Lung (tissue), 12 donors: Measurements from ENCODE around the gene JUN. TPM values are rescaled to one million over a fixed set of nuclear protein-coding genes. Genes with fewer than 3 reads are reported as not detected.
A peak's percentile ranks its signal among the peaks of the same experiment; 100 is the strongest.

Experiments
- ATAC-seq: fragments of 200-7000 bp; cut with Tn5 transposase; one replicate; pipeline ENCODE4 v1.9.1; 2020; ENCODE audit warnings: moderate number of reproducible peaks; ENCODE audit not compliant: insufficient read depth, low FRiP score
- DNase-seq, 3 donors: peaks; one replicate each; pipeline ENCODE4 v3.0.0-alpha.2; 2013 to 2017
- H3K27ac ChIP-seq, 2 donors: one replicate each; pipeline ENCODE4 v1.5.1; 2013; ENCODE audit warnings: mild to moderate bottlenecking in 2 of 2, moderate library complexity in 2 of 2, control low read depth in 1 of 2, inconsistent platforms in 1 of 2, low read depth in 1 of 2, low read length in 1 of 2
- H3K27me3 ChIP-seq, 3 donors: one replicate each; pipeline ENCODE4 v1.5.1; 2013; ENCODE audit warnings: low read length in 2 of 3; ENCODE audit not compliant: control insufficient read depth in 3 of 3, insufficient read depth in 3 of 3
- H3K36me3 ChIP-seq, 4 donors: one replicate each; pipeline ENCODE4 v1.5.1; 2013; ENCODE audit warnings: low read length in 4 of 4, mild to moderate bottlenecking in 1 of 4, moderate library complexity in 1 of 4; ENCODE audit not compliant: control insufficient read depth in 4 of 4, insufficient read depth in 4 of 4
- H3K4me1 ChIP-seq, 5 donors: one replicate each; pipeline ENCODE4 v1.5.1; 2013; ENCODE audit warnings: low read length in 5 of 5, mild to moderate bottlenecking in 2 of 5, moderate library complexity in 1 of 5; ENCODE audit not compliant: control insufficient read depth in 5 of 5, insufficient read depth in 5 of 5
- H3K4me3 ChIP-seq: one replicate; pipeline ENCODE4 v1.5.1; 2013; ENCODE audit warnings: mild to moderate bottlenecking, control low read depth, moderate library complexity
- H3K9ac ChIP-seq, 2 donors: one replicate each; pipeline ENCODE4 v1.5.1; 2013; ENCODE audit warnings: low read length in 2 of 2, control low read depth in 1 of 2; ENCODE audit not compliant: insufficient read depth in 1 of 2
- H3K9me3 ChIP-seq, 4 donors: one replicate each; pipeline ENCODE4 v1.5.1; 2013; ENCODE audit warnings: low read length in 3 of 4, mild to moderate bottlenecking in 1 of 4, moderate library complexity in 1 of 4; ENCODE audit not compliant: control insufficient read depth in 4 of 4, insufficient read depth in 3 of 4
- WGBS, 2 donors: extraction: QIAGEN DNeasy Blood & Tissue Kit; methylation state at CpG; one replicate each; pipeline ENCODE4 v1.1.7; 2013; 5-methylcytosine and 5-hydroxymethylcytosine counted together
- polyA plus RNA-seq, 2 donors: library from polyadenylated mRNA; stranded (reverse); fragments of 200-250 nt; gene quantifications; one replicate each; pipeline ENCODE4 v1.2.1, GENCODE V29; 2013
- total RNA-seq, 2 donors: library from RNA; depleted of rRNA in 1 of 2; stranded (reverse); fragments of >200 nt in 1 of 2; gene quantifications; one replicate each; pipeline ENCODE4 v1.2.1, GENCODE V29; 2014 to 2021
- TF ChIP-seq, protein P1 (sequence below): IDR thresholded peaks from 2 replicates; pipeline ENCODE4 v1.5.1; 2012; ENCODE audit warnings: mild to moderate bottlenecking; ENCODE audit errors: control extremely low read depth, extremely low read depth
- donor health status: control.
- donor health status: control.
- donor health status: Bipolar disorder and iron deficiency.
- donor health status: healthy.
- donor health status: DM: yes; HTN: yes; CAD: no.

Gene JUN
- total and polyA plus RNA-seq, 4 donors, result 78.1 to 584 (median 142) TPM

GRCh38 chr1:58814251-58815068, 30.6 kb upstream of the JUN start:
- Histone ChIP-seq H3K4me3 (peak overlapping the region; percentile 8), H3K27me3 (no peaks in the 10 kb centered on the region), H3K4me1 (peaks cover 0 to 35% (median 10%) of the 10 kb centered on the region in 5 donors), H3K9ac (no peak overlapping the region), H3K36me3 (no peaks in the 10 kb centered on the region), H3K9me3 (no peaks in the 10 kb centered on the region), H3K27ac (peak overlapping the region; percentile 89 to 97)
- TF ChIP-seq, protein P1, sequence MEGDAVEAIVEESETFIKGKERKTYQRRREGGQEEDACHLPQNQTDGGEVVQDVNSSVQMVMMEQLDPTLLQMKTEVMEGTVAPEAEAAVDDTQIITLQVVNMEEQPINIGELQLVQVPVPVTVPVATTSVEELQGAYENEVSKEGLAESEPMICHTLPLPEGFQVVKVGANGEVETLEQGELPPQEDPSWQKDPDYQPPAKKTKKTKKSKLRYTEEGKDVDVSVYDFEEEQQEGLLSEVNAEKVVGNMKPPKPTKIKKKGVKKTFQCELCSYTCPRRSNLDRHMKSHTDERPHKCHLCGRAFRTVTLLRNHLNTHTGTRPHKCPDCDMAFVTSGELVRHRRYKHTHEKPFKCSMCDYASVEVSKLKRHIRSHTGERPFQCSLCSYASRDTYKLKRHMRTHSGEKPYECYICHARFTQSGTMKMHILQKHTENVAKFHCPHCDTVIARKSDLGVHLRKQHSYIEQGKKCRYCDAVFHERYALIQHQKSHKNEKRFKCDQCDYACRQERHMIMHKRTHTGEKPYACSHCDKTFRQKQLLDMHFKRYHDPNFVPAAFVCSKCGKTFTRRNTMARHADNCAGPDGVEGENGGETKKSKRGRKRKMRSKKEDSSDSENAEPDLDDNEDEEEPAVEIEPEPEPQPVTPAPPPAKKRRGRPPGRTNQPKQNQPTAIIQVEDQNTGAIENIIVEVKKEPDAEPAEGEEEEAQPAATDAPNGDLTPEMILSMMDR, result no peak
- peak; percentile 57 to 76 (median 74) for DNase-seq
- ATAC-seq, result peak; percentile 45
- 38 to 53% methylated on average over 42 to 45 of the region's 45 CpGs for WGBS, 2 donors

DNA sequence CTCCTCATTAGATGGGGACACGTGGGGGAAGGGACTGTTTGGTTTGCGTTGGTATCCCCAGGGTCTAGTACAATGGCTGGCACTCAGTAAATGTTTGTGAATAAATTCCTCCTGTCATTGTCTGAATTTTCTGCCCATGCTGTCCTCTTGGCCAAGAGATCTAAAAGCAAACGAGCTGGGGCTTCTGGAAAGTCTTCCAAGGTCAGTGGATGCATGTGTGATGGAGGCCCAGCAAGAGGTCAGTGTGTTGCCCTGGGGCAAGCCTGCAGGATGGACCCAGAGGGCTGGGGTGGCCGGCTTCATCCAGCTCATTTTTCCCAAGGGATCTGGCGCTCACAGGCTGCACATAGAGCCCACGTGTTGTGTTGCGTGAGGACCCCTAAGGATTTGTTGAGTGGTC, 30.0 kb upstream of the JUN start:
- Histone ChIP-seq H3K9me3 (no peaks in the 10 kb centered on the region), H3K36me3 (no peaks in the 10 kb centered on the region), H3K9ac (no peak overlapping the region), H3K4me3 (no peak overlapping the region), H3K27ac (peak overlapping the region; percentile 89 to 97), H3K27me3 (no peaks in the 10 kb centered on the region), H3K4me1 (peaks cover 0 to 34% (median 13%) of the 10 kb centered on the region in 5 donors)
- no peak for DNase-seq
- TF ChIP-seq, protein P1, result no peak
- no peak for ATAC-seq
- WGBS, 2 donors, result 62 to 66% methylated on average over 7 of the region's 7 CpGs

DNA sequence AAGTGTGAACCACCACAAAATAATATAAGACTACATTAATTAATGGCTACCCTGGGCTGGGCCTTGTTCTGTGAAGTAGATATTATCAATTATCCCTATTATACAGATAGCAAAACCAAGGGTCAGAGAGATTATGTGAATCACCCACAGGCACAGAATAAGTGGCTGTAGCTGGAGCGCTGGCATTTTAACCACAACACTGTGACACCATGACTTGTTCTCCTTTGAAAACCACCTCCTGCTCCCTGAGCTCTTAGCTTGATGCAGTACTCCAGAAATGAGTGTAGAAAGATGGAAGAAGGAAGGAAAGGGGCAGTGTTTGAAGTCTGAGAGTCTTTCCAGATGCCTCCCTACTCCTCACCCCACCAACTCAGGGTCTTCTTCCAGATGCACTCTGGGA, 29.5 kb upstream of the JUN start:
- peaks cover 0 to 31% (median 13%) of the 10 kb centered on the region in 5 donors for H3K4me1 ChIP-seq
- H3K9me3 ChIP-seq, result no peaks in the 10 kb centered on the region
- H3K27me3 ChIP-seq, result no peaks in the 10 kb centered on the region
- no peaks in the 10 kb centered on the region for H3K36me3 ChIP-seq
- H3K27ac ChIP-seq, result peak overlapping the region in 1 of 2 donors; percentile 97
- no peak for DNase-seq
- 67 to 71% methylated on average over 1 of the region's 1 CpG for WGBS, 2 donors
- H3K9ac ChIP-seq, result no peak overlapping the region
- no peak overlapping the region for H3K4me3 ChIP-seq
- no peak for ATAC-seq
- TF ChIP-seq, protein P1, result no peak
